ENCODE measurements around the gene CCDC87.
"Not testable (repeated sequence)": the region's sequence is repeated elsewhere in the genome, so short reads cannot be mapped to it uniquely, and the experiment has no call there.

The CCDC87 gene

GRCh38 chr11:66592457-66593302 lies at the start of gene CCDC87, which contains the start of gene CCS:
TSS of gene CCDC87 (minus strand) at chr11:66593063. CDS start at chr11:66593015, 48 bp downstream.
TSS of gene CCS (plus strand) at chr11:66593185. CDS start at chr11:66593262, 77 bp downstream.
- Histone ChIP-seq H3K9ac (ENCODE audit: low read depth, low read length) (peak within 1 kb of the TSS; percentile 71), H3K36me3 (ENCODE audit: insufficient read depth, low read length) (no peaks in the 10 kb centered on the region), H3K9me3 (ENCODE audit: control insufficient read depth, insufficient read depth, low read length) (no peaks in the 10 kb centered on the region; the same call in 1 of the 2 replicates), H3K4me1 (ENCODE audit: insufficient read depth, low read length) (no peaks in the 10 kb centered on the region)

GRCh38 chr11:66641834-66642233 lies 49.0 kb upstream of the CCDC87 start:
- Histone ChIP-seq H3K36me3 (ENCODE audit: insufficient read depth, low read length) (peaks cover 64% of the 10 kb centered on the region), H3K4me1 (ENCODE audit: insufficient read depth, low read length) (peaks cover 20% of the 10 kb centered on the region), H3K9me3 (ENCODE audit: control insufficient read depth, insufficient read depth, low read length) (no peaks in the 10 kb centered on the region), H3K9ac (ENCODE audit: low read depth, low read length) (no peak overlapping the region)

GRCh38 chr11:66639814-66640340 lies 47.0 kb upstream of the CCDC87 start:
- Histone ChIP-seq H3K4me1 (ENCODE audit: insufficient read depth, low read length) (peaks cover 20% of the 10 kb centered on the region), H3K36me3 (ENCODE audit: insufficient read depth, low read length) (peaks cover 46% of the 10 kb centered on the region), H3K9ac (ENCODE audit: low read depth, low read length) (peak overlapping the region; percentile 94; the same call in 1 of the 2 replicates)

GRCh38 chr11:66639066-66639813 lies 46.4 kb upstream of the CCDC87 start:
- Histone ChIP-seq H3K4me1 (ENCODE audit: insufficient read depth, low read length) (peaks cover 20% of the 10 kb centered on the region), H3K9me3 (ENCODE audit: control insufficient read depth, insufficient read depth, low read length) (no peaks in the 10 kb centered on the region), H3K36me3 (ENCODE audit: insufficient read depth, low read length) (peaks cover 39% of the 10 kb centered on the region), H3K9ac (ENCODE audit: low read depth, low read length) (peak overlapping the region; percentile 94)

More at GRCh38 chr11:66639814-66640340, 47.0 kb upstream of the CCDC87 start:
- not testable (repeated sequence) for H3K9me3 ChIP-seq (ENCODE audit: control insufficient read depth, insufficient read depth, low read length)

GRCh38 chr11:66638177-66639065 lies 45.6 kb upstream of the CCDC87 start, which contains the start of gene RBM4:
TSS of gene RBM4 (plus strand) at chr11:66638703. CDS start at chr11:66639712, 1,009 bp downstream.
- Histone ChIP-seq H3K9ac (ENCODE audit: low read depth, low read length) (peak within 1 kb of the TSS; percentile 94), H3K9me3 (ENCODE audit: control insufficient read depth, insufficient read depth, low read length) (no peaks in the 10 kb centered on the region), H3K4me1 (ENCODE audit: insufficient read depth, low read length) (peaks cover 20% of the 10 kb centered on the region), H3K36me3 (ENCODE audit: insufficient read depth, low read length) (peaks cover 32% of the 10 kb centered on the region)

GRCh38 chr11:66637557-66638176 lies 44.8 kb upstream of the CCDC87 start:
- Histone ChIP-seq H3K9me3 (ENCODE audit: control insufficient read depth, insufficient read depth, low read length) (no peaks in the 10 kb centered on the region), H3K36me3 (ENCODE audit: insufficient read depth, low read length) (peaks cover 30% of the 10 kb centered on the region), H3K4me1 (ENCODE audit: insufficient read depth, low read length) (peaks cover 19% of the 10 kb centered on the region), H3K9ac (ENCODE audit: low read depth, low read length) (peak overlapping the region; percentile 61)

- H3K36me3 ChIP-seq (ENCODE audit: insufficient read depth, low read length), result peaks cover 35% of the 10 kb centered on the region
- H3K9ac ChIP-seq (ENCODE audit: low read depth, low read length), result no peak overlapping the region
- no peaks in the 10 kb centered on the region for H3K9me3 ChIP-seq (ENCODE audit: control insufficient read depth, insufficient read depth, low read length)
- peaks cover 17% of the 10 kb centered on the region for H3K4me1 ChIP-seq (ENCODE audit: insufficient read depth, low read length)
Measured at GRCh38 chr11:66636411-66636810, 43.5 kb upstream of the CCDC87 start.

- Histone ChIP-seq H3K9ac (ENCODE audit: low read depth, low read length) (no peak overlapping the region), H3K9me3 (ENCODE audit: control insufficient read depth, insufficient read depth, low read length) (no peaks in the 10 kb centered on the region), H3K4me1 (ENCODE audit: insufficient read depth, low read length) (no peaks in the 10 kb centered on the region), H3K36me3 (ENCODE audit: insufficient read depth, low read length) (peaks cover 40% of the 10 kb centered on the region)
Measured at GRCh38 chr11:66632952-66633351, 40.1 kb upstream of the CCDC87 start.

- H3K36me3 ChIP-seq (ENCODE audit: insufficient read depth, low read length), result peaks cover 51% of the 10 kb centered on the region
- H3K9me3 ChIP-seq (ENCODE audit: control insufficient read depth, insufficient read depth, low read length), result no peaks in the 10 kb centered on the region
- no peak overlapping the region for H3K9ac ChIP-seq (ENCODE audit: low read depth, low read length)
- no peaks in the 10 kb centered on the region for H3K4me1 ChIP-seq (ENCODE audit: insufficient read depth, low read length)
Measured at GRCh38 chr11:66631883-66632282, 39.0 kb upstream of the CCDC87 start.

- no peak overlapping the region for H3K9ac ChIP-seq (ENCODE audit: low read depth, low read length)
- peaks cover 71% of the 10 kb centered on the region for H3K36me3 ChIP-seq (ENCODE audit: insufficient read depth, low read length)
- H3K4me1 ChIP-seq (ENCODE audit: insufficient read depth, low read length), result no peaks in the 10 kb centered on the region
- H3K9me3 ChIP-seq (ENCODE audit: control insufficient read depth, insufficient read depth, low read length), result no peaks in the 10 kb centered on the region
Measured at GRCh38 chr11:66629356-66629755, 36.5 kb upstream of the CCDC87 start.

- Histone ChIP-seq H3K9me3 (ENCODE audit: control insufficient read depth, insufficient read depth, low read length) (no peaks in the 10 kb centered on the region), H3K4me1 (ENCODE audit: insufficient read depth, low read length) (no peaks in the 10 kb centered on the region), H3K9ac (ENCODE audit: low read depth, low read length) (no peak overlapping the region), H3K36me3 (ENCODE audit: insufficient read depth, low read length) (peaks cover 79% of the 10 kb centered on the region)
Measured at GRCh38 chr11:66628061-66628603, 35.3 kb upstream of the CCDC87 start.

GRCh38 chr11:66626926-66627325 lies 34.1 kb upstream of the CCDC87 start:
- Histone ChIP-seq H3K9me3 (ENCODE audit: control insufficient read depth, insufficient read depth, low read length) (no peaks in the 10 kb centered on the region), H3K4me1 (ENCODE audit: insufficient read depth, low read length) (no peaks in the 10 kb centered on the region), H3K36me3 (ENCODE audit: insufficient read depth, low read length) (peaks cover 78% of the 10 kb centered on the region), H3K9ac (ENCODE audit: low read depth, low read length) (no peak overlapping the region)

GRCh38 chr11:66626382-66626781 lies 33.5 kb upstream of the CCDC87 start:
- Histone ChIP-seq H3K9ac (ENCODE audit: low read depth, low read length) (no peak overlapping the region), H3K4me1 (ENCODE audit: insufficient read depth, low read length) (no peaks in the 10 kb centered on the region), H3K36me3 (ENCODE audit: insufficient read depth, low read length) (peaks cover 74% of the 10 kb centered on the region), H3K9me3 (ENCODE audit: control insufficient read depth, insufficient read depth, low read length) (no peaks in the 10 kb centered on the region)
